Renal pelvis (tissue), 4 donors: ENCODE measurements around the gene MRPS27. TPM values are rescaled to one million over a fixed set of nuclear protein-coding genes. Genes with fewer than 3 reads are reported as not detected.
"Not testable (repeated sequence)": the region's sequence is repeated elsewhere in the genome, so short reads cannot be mapped to it uniquely, and the experiment has no call there.

Experiments
- DNase-seq: peaks from one replicate; pipeline ENCODE4 v3.0.0-alpha.2; 2013
- polyA plus RNA-seq, 3 donors: library from polyadenylated mRNA; unstranded; fragments of 120-200 nt; gene quantifications; one replicate each; pipeline ENCODE4 v1.2.1, GENCODE V29; 2013; ENCODE audit not compliant: insufficient read length in 3 of 3

MRPS27 gene
- polyA plus RNA-seq, 3 donors = 62.5 to 70.7 (median 64.2) TPM

DNA sequence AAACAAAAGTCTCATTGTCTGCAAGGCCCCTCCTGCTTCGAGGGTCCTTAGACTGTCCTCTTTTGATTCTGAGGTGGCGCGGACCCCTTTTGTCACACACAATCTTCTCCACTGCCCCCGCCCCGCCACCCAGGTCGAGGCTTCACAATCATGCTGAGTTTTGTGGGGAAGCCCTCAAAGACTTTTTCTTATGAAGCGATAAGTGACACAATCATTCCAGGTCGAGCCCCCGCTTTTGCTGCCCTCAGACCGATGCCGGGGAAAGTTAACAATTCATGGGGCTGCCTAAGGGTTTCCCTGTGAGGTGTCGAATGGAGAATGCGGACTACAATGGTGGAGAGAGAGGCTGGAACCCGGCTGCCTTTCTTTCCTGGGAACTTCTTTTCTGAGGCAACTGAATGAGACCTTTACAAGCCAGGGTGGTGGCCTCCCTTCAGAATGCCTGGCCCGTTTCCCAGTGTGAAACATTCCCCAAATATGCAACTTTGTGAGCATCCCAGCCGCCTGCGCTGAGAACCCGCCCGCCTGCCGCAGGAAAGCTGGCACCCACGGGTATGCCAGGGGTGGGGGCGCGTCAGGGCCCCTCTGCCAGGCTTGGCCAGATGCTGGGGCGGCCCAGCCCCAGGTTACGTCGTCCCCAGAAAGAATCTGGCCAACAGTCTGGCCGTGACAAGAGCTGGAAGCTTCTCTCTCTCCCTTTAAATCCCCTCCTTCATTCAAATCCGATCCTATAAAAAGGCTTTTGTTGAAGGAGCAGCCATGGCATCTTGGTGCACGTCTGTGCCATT is 140.8 kb downstream of the MRPS27 start:
- DNase-seq = no peak

GRCh38 chr5:72177538-72177937 is 142.5 kb downstream of the MRPS27 start:
- DNase-seq = no peak

DNA sequence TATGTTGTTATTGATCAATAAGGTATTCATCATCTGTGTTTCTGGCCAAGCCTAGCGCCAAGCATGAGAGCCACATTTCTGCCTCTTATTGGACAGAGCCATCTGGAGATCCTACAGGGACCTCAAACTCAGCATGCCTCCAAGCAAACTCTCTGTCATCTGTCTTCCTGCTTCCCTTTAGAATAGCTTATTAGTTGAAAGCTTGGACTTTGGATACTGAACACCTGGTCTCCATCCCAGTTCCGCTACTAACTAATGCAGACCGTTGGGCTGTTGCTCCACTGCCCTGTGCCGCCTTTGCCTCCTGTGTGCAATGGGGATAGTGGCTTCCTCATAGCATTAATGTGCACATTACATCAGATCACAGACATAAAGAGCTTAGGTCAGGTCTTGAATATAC is 147.3 kb downstream of the MRPS27 start:
- DNase-seq = no peak

- no peak for DNase-seq
These were observed 148.4 kb downstream of the MRPS27 start for GRCh38 chr5:72171667-72172066.

DNA sequence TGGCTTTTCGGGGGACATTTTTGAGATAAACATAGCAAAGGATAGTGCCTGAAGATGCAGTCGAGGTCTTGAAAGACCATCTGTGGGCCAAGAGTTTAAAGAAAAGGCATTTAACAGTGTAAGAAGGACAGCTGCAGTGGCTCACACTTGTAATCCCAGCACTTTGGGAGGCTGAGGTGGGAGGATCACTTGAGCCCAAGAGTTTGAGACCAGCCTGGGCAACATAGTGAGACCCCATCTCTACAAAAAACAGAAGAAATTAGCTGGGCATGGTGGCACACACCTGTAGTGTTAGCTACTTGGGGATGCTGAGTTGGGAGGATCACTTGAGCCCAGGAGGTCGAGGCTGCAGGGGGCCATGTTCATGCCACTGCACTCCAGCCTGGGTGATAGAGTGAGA is 148.9 kb downstream of the MRPS27 start:
- not testable (repeated sequence) for DNase-seq

DNA sequence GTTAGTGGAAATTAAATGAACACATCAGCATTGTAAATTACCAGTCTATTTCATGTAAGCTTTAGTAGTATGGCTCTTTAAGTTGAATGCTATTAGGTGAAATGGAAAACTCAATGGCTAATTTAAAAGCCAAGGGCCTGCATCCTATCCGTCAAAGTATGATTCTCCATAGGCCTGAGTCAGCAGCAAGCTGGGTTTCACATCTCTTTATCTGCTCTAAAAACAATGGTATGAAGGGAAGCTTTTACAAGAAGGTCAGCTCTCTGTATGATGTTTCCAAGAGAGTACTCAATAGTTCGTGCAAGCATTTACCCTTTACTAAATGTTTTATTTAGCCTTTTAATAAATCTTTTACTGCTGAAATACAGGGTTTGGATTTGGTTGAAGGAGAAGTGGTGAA is 149.9 kb downstream of the MRPS27 start:
- no peak for DNase-seq

Other genes with a start within 250 kb of the MRPS27 start
- gene MAP1B, start 212.8 kb downstream of the MRPS27 start, polyA plus RNA-seq = 10 to 100 TPM; 13.3 to 16.2 (median 15.1) TPM
- 10 to 100 TPM in 2 of 3 donors, 1 to 10 TPM in 1; 9.8 to 12.0 (median 11.5) TPM for gene PTCD2, start 133 bp upstream of the MRPS27 start, polyA plus RNA-seq
- 1 to 10 TPM; 3.4 to 4.5 (median 4.1) TPM for gene ZNF366, start 187.2 kb upstream of the MRPS27 start, polyA plus RNA-seq